K562 (cell line): Measurements from ENCODE around the gene BCL2L15. TPM values are rescaled to one million over a fixed set of nuclear protein-coding genes. Genes with fewer than 3 reads are reported as not detected.
A peak's percentile ranks its signal among the peaks of the same experiment; 100 is the strongest.

Source experiments
- ATAC-seq: fragments of 200-7000 bp; cut with Tn5 transposase; 3 replicates; pipeline ENCODE4 v1.9.1; 2020; ENCODE audit warnings: moderate library complexity
- BruUV-seq: library from RNA; stranded (reverse); fragments of 400-500 nt; replicated peaks from 2 replicates; lab custom pipeline; 2021; lab: Mats Ljungman, UMichigan
- CTCF ChIA-PET: fragments of 300-600 bp; formaldehyde crosslinking; extraction: SDS; loops from one replicate; lab custom pipeline; 2021; ENCODE audit warnings: low intra/inter-chr PET ratio; lab: Yijun Ruan, JAX
- POLR2A ChIA-PET: fragments of 300-600, 350-650 bp; sonication (Branson Sonifier 250); formaldehyde crosslinking; extraction: SDS; loops from one replicate; lab custom pipeline; 2021; ENCODE audit warnings: antibody characterized with exemption, inconsistent platforms; lab: Yijun Ruan, JAX
- DNase-seq, 4 experiments: peaks; one replicate each; pipeline versions ENCODE4 v3.0.0 to v3.0.0-alpha.2; 2011 to 2018; ENCODE audit warnings: low spot score in 3 of 4, mixed read lengths in 3 of 4; ENCODE audit errors: extremely low read depth in 1 of 4
- FAIRE-seq: peaks from 2 replicates; lab custom pipeline; 2011; peaks lifted over from hg19 to GRCh38; lab: Jason Lieb, UNC
- H2AFZ ChIP-seq: 2 replicates; pipeline ENCODE4 v1.6.0; 2011; ENCODE audit warnings: low read depth, low read length, control low read depth, inconsistent platforms
- H3K27ac ChIP-seq: fragments of 200-600 bp; 3 replicates; pipeline ENCODE4 v1.8.0; 2011; ENCODE audit warnings: low read depth, mild to moderate bottlenecking, control low read depth, inconsistent platforms, low read length, moderate library complexity, mixed read lengths; ENCODE audit errors: extremely low read depth
- H3K27me3 ChIP-seq, 2 experiments: fragments of 300-600 bp in 1 of 2; 2 replicates in 1 of 2; 3 replicates in 1 of 2; pipeline versions ENCODE4 v1.6.0 to v1.8.0; 2011; ENCODE audit warnings: inconsistent platforms in 2 of 2, low read length in 2 of 2, mild to moderate bottlenecking in 1 of 2, mixed read lengths in 1 of 2, moderate library complexity in 1 of 2; ENCODE audit not compliant: control insufficient read depth in 2 of 2, insufficient read depth in 2 of 2
- H3K36me3 ChIP-seq: fragments of 300-600 bp; 3 replicates; pipeline ENCODE4 v1.8.0; 2011; ENCODE audit warnings: mild to moderate bottlenecking, low read length, inconsistent platforms; ENCODE audit not compliant: control insufficient read depth, insufficient read depth
- H3K4me1 ChIP-seq, 2 experiments: fragments of 200-600 bp in 1 of 2; replicated peaks in 1 of 2; 2 replicates in 1 of 2; 3 replicates in 1 of 2; pipeline versions ENCODE4 v1.5.1 to v1.8.0; 2011; ENCODE audit warnings: inconsistent platforms in 2 of 2, low read length in 2 of 2, mild to moderate bottlenecking in 1 of 2, mixed read lengths in 1 of 2, moderate library complexity in 1 of 2; ENCODE audit not compliant: control insufficient read depth in 2 of 2, insufficient read depth in 2 of 2
- H3K4me2 ChIP-seq: 2 replicates; pipeline ENCODE4 v1.6.1; 2011; ENCODE audit warnings: low read length, control low read depth, inconsistent platforms, mixed read lengths; ENCODE audit not compliant: insufficient read depth
- H3K4me3 ChIP-seq: fragments of 200-600 bp; sonication (generic), shearing (Covaris generic); 2 replicates; pipeline ENCODE4 v1.5.1; 2016; ENCODE audit warnings: control low read depth, inconsistent platforms
- H3K79me2 ChIP-seq: fragments of 200-600 bp; 3 replicates; pipeline ENCODE4 v1.8.0; 2011; ENCODE audit warnings: low read length, inconsistent platforms; ENCODE audit not compliant: control insufficient read depth, insufficient read depth
- H3K9ac ChIP-seq, 2 experiments: 2 replicates each; pipeline versions ENCODE4 v1.6.0 to v1.6.1; 2011; ENCODE audit warnings: low read depth in 2 of 2, low read length in 2 of 2, control low read depth in 1 of 2, inconsistent platforms in 1 of 2, mild to moderate bottlenecking in 1 of 2, mixed read lengths in 1 of 2; ENCODE audit not compliant: insufficient read depth in 1 of 2
- H3K9me1 ChIP-seq: one replicate; pipeline ENCODE4 v1.6.0; 2011; ENCODE audit warnings: inconsistent platforms, mild to moderate bottlenecking, low read length, moderate library complexity; ENCODE audit not compliant: control insufficient read depth, insufficient read depth
- H3K9me3 ChIP-seq: replicated peaks from 2 replicates; pipeline ENCODE4 v1.5.1; 2011; ENCODE audit warnings: low read depth, low read length, inconsistent platforms; ENCODE audit not compliant: control insufficient read depth, insufficient read depth
- H4K20me1 ChIP-seq: replicated peaks from 2 replicates; pipeline ENCODE4 v1.6.1; 2011; ENCODE audit warnings: low read length, inconsistent platforms, mixed read lengths; ENCODE audit not compliant: control insufficient read depth, insufficient read depth
- ATF4 ChIP-seq: fragments of 450-650 bp; formaldehyde crosslinking; IDR thresholded peaks from 2 replicates; pipeline ENCODE4 v1.4.0; 2022; ENCODE audit warnings: mild to moderate bottlenecking, moderate library complexity
- CEBPB ChIP-seq: fragments of 450-650 bp; IDR thresholded peaks from 2 replicates; pipeline ENCODE4 v1.6.1; 2016; ENCODE audit warnings: missing genetic modification characterization, missing compliant biosample characterization
- CEBPG ChIP-seq, 3 experiments: fragments of 200-800 bp in 1 of 3; sonication (Bioruptor generic) in 1 of 3; sonication (generic) in 1 of 3; formaldehyde crosslinking in 1 of 3; IDR thresholded peaks in 2 of 3; conservative IDR thresholded peaks in 1 of 3; 2 replicates each; pipeline versions ENCODE4 v1.6.1 to v1.8.0; 2016 to 2022; ENCODE audit warnings: missing compliant biosample characterization in 2 of 3, missing genetic modification characterization in 2 of 3, mild to moderate bottlenecking in 1 of 3, missing genetic modification reagents in 1 of 3
- CUX1 ChIP-seq: fragments of 200-800 bp; sonication (Bioruptor generic); IDR thresholded peaks from 2 replicates; pipeline ENCODE4 v1.6.1; 2016; ENCODE audit warnings: missing genetic modification characterization, missing compliant biosample characterization
- E2F6 ChIP-seq, 2 experiments: IDR thresholded peaks; 2 replicates each; pipeline ENCODE4 v1.6.1; 2011; ENCODE audit warnings: borderline replicate concordance in 1 of 2, control low read depth in 1 of 2, low read depth in 1 of 2, low read length in 1 of 2, mild to moderate bottlenecking in 1 of 2, mixed read lengths in 1 of 2, moderate library complexity in 1 of 2; ENCODE audit not compliant: insufficient read depth in 1 of 2, insufficient read length in 1 of 2, poor library complexity in 1 of 2, severe bottlenecking in 1 of 2; ENCODE audit errors: extremely low read depth in 1 of 2
- MYBL2 ChIP-seq, 2 experiments: fragments of 450-650 bp in 1 of 2; sonication (generic) in 1 of 2; formaldehyde crosslinking in 1 of 2; IDR thresholded peaks; 2 replicates each; pipeline versions ENCODE4 v1.6.1 to v1.8.1; 2017 to 2022; ENCODE audit warnings: borderline replicate concordance in 1 of 2, inconsistent platforms in 1 of 2, low read depth in 1 of 2, mild to moderate bottlenecking in 1 of 2, missing genetic modification reagents in 1 of 2, moderate library complexity in 1 of 2
- RB1 ChIP-seq: fragments of 450-650 bp; IDR thresholded peaks from 2 replicates; pipeline ENCODE4 v1.6.1; 2017; ENCODE audit warnings: low read depth, mild to moderate bottlenecking
- ZBTB8A ChIP-seq: fragments of 450-650 bp; IDR thresholded peaks from 2 replicates; pipeline ENCODE4 v1.6.1; 2018; ENCODE audit warnings: mild to moderate bottlenecking, moderate library complexity; ENCODE audit not compliant: partially characterized antibody
- ZNF23 ChIP-seq: fragments of 250-450 bp; sonication (Bioruptor Pico); IDR thresholded peaks from 2 replicates; pipeline ENCODE4 v1.4.0; 2020; ENCODE audit warnings: mild to moderate bottlenecking
- ZNF512 ChIP-seq: IDR thresholded peaks from 2 replicates; pipeline ENCODE4 v1.6.1; 2016; ENCODE audit warnings: missing genetic modification characterization, missing compliant biosample characterization
- WGBS: fragments of 100-300 bp; shearing (Covaris generic); methylation state at CpG from one replicate; pipeline ENCODE4 v1.1.6; 2016; ENCODE audit warnings: low coverage, mixed read lengths; ENCODE audit not compliant: insufficient coverage; ENCODE audit errors: missing lambda C conversion rate; 5-methylcytosine and 5-hydroxymethylcytosine counted together
- in situ Hi-C: fragments of 300-500 bp; cut with MboI; formaldehyde crosslinking; loops from 4 replicates; pipeline ENCODE4 v1.15.0; 2018; ENCODE audit warnings: inconsistent platforms, mixed read lengths
- intact Hi-C: fragments of 100-400 bp; cut with micrococcal nuclease; formaldehyde crosslinking; loops from 2 replicates; pipeline ENCODE4 v1.14.2; 2022
- polyA plus RNA-seq, 8 experiments: library from polyadenylated mRNA; depleted of rRNA in 4 of 8; stranded (reverse) in 5 of 8; unstranded in 3 of 8; fragments of >200 nt; fragmentation: Nextera tagmentation in 2 of 8; fragmentation: Illumina TruSeq in 1 of 8; extraction: Ambion mirVana in 2 of 8; extraction: Trizol in 1 of 8; gene quantifications; 2 replicates each; pipeline versions ENCODE4 v1.2.1 to v1.2.3, GENCODE V29; 2011 to 2014; ENCODE audit warnings: inconsistent platforms in 1 of 8, missing spikeins in 1 of 8
- total RNA-seq, 7 experiments: library from RNA; depleted of rRNA in 6 of 7; stranded (reverse); fragments of >200 nt in 6 of 7; fragmentation: Illumina TruSeq in 2 of 7; extraction: Trizol in 2 of 7; gene quantifications; 2 replicates each; pipeline versions ENCODE4 v1.2.1 to v1.2.3, GENCODE V29; 2011 to 2021; ENCODE audit warnings: low replicate concordance in 1 of 7

BCL2L15 gene
- total and polyA plus RNA-seq, 9 of the 15 experiments (the other 6 are each of a cell fraction or from before 2014, with no cell fraction given): 0.06 to 0.42 (median 0.28) TPM; not detected in 1

- Histone ChIP-seq H3K79me2 (no peaks in the 10 kb centered on the region), H3K9me1 (no peaks in the 10 kb centered on the region), H4K20me1 (no peaks in the 10 kb centered on the region), H3K9ac (no peak overlapping the region), H2AFZ (no peak overlapping the region), H3K4me3 (no peak overlapping the region), H3K27ac (no peak overlapping the region), H3K9me3 (no peaks in the 10 kb centered on the region), H3K4me1 (peaks cover 0 to 20% of the 10 kb centered on the region in 2 experiments; a peak in 4 of 5 replicates), H3K36me3 (no peaks in the 10 kb centered on the region), H3K27me3 (no peaks in the 10 kb centered on the region), H3K4me2 (no peak overlapping the region)
- ATAC-seq (no peak), FAIRE-seq (no peak), DNase-seq (peak in 1 of 4 experiments; percentile 17)
- CTCF ChIA-PET: no interaction called here
- POLR2A ChIA-PET: interaction anchor here (0.5 to 1.8 kb wide), 6 partner anchors 8 to 1714 kb away, joined by 3 to 6 read pairs (median 4); no protein-coding TSS in a partner anchor
- BruUV-seq: no TSS peak
- WGBS: 54% methylated on average over 4 of the region's 4 CpGs
- intact Hi-C loops: no loop called here
- in situ Hi-C loops: no loop called here
- no peak for TF ChIP-seq CUX1 (CRISPR knock-in tag)
- TF ChIP-seq E2F6 (IDR thresholded peaks at IDR 0.05; ENCODE audit: borderline replicate concordance in 1 of 2, extremely low read depth in 1 of 2, insufficient read depth in 1 of 2, insufficient read length in 1 of 2, low read depth in 1 of 2, low read length in 1 of 2, poor library complexity in 1 of 2, severe bottlenecking in 1 of 2): no peak
- 0 out of 2 replicates have a peak, but pooled peaks have one; percentile 27 for TF ChIP-seq ATF4 (CRISPR knock-in tag)
- no peak for TF ChIP-seq MYBL2 (IDR thresholded peaks at IDR 0.05; ENCODE audit: low read depth)
- no peak for TF ChIP-seq MYBL2 (CRISPR knock-in tag; IDR thresholded peaks at IDR 0.05; ENCODE audit: borderline replicate concordance)
- no peak for TF ChIP-seq ZNF23 (CRISPR knock-in tag)
- no peak for TF ChIP-seq RB1
- no peak for TF ChIP-seq CEBPG (CRISPR knock-in tag; IDR thresholded peaks at IDR 0.05)
- peak in 1 of 2 experiments; percentile 87; a peak in 3 of 4 replicates for TF ChIP-seq CEBPG (tag; conservative IDR thresholded peaks at IDR 0.05 in 1 of 2, IDR thresholded peaks at IDR 0.05 in 1 of 2)
- no peak for TF ChIP-seq ZNF512 (tag)
- TF ChIP-seq CEBPB (tag): peak; percentile 76
- no peak for TF ChIP-seq ZBTB8A
These were observed 18.8 kb downstream of the BCL2L15 start for GRCh38 chr1:113868387-113869083.
